ENCODE measurements around the gene EME1.

DNA sequence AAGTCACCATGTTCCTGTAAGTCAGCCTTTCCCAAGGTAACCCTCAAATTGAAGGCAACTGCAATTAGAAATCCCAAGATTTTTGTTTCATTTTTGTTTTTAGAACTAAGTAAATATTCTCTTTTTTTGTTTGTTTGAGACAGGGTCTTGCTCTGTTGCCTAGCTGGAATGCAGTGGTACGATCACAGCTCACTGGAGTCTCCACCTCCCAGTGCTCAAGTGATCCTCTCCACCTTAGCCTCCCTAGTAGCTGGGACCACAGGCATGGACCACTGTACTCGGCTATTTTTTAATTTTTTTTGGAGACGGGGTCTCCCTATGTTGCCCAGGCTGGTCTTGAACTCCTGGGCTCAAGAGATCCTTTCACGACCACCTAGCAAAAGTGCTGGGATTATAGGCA, 34.9 kb downstream of the EME1 start:
- TF ChIP-seq, protein P1, sequence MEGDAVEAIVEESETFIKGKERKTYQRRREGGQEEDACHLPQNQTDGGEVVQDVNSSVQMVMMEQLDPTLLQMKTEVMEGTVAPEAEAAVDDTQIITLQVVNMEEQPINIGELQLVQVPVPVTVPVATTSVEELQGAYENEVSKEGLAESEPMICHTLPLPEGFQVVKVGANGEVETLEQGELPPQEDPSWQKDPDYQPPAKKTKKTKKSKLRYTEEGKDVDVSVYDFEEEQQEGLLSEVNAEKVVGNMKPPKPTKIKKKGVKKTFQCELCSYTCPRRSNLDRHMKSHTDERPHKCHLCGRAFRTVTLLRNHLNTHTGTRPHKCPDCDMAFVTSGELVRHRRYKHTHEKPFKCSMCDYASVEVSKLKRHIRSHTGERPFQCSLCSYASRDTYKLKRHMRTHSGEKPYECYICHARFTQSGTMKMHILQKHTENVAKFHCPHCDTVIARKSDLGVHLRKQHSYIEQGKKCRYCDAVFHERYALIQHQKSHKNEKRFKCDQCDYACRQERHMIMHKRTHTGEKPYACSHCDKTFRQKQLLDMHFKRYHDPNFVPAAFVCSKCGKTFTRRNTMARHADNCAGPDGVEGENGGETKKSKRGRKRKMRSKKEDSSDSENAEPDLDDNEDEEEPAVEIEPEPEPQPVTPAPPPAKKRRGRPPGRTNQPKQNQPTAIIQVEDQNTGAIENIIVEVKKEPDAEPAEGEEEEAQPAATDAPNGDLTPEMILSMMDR (IDR thresholded peaks at IDR 0.05; ENCODE audit: low read depth, low read length, poor library complexity, severe bottlenecking): no peak
- no peak for TF ChIP-seq EZH2phosphoT487 (IDR thresholded peaks at IDR 0.05; ENCODE audit: borderline replicate concordance, low read length)
